ENCODE measurements around the gene C16orf86. TPM values are rescaled to one million over a fixed set of nuclear protein-coding genes. Genes with fewer than 3 reads are reported as not detected.
"Not testable (repeated sequence)": the region's sequence is repeated elsewhere in the genome, so short reads cannot be mapped to it uniquely, and the experiment has no call there.

The C16orf86 gene
- total RNA-seq, 2 donors from 2014 or later, result 1.1 to 1.4 TPM

GRCh38 chr16:67677712-67678111 lies 11.1 kb downstream of the C16orf86 start:
- H3K27ac ChIP-seq, result peak overlapping the region; percentile 66
- no peaks in the 10 kb centered on the region for H3K36me3 ChIP-seq
- no peak for DNase-seq
- H3K9ac ChIP-seq (ENCODE audit: low read depth in 2 of 2, low read length in 2 of 2), result peak overlapping the region in 1 of 2 donors; percentile 3
- peaks cover 17% of the 10 kb centered on the region for H3K4me1 ChIP-seq
- H3K9me3 ChIP-seq, result no peaks in the 10 kb centered on the region
- no peaks in the 10 kb centered on the region for H3K27me3 ChIP-seq
- no peak for TF ChIP-seq CTCF (IDR thresholded peaks at IDR 0.05)
- no peak overlapping the region for H3K4me3 ChIP-seq
- intact Hi-C loops (cut with DNase I), result loop anchor here (5.0 kb wide), 2 partner anchors 40 to 250 kb away; partner anchors contain the start of gene GFOD2

- TF ChIP-seq CTCF (IDR thresholded peaks at IDR 0.05), result no peak
- H3K36me3 ChIP-seq, result no peaks in the 10 kb centered on the region
- H3K27ac ChIP-seq, result peak overlapping the region; percentile 66
- H3K9me3 ChIP-seq, result no peaks in the 10 kb centered on the region
- DNase-seq, result peak; percentile 64
- intact Hi-C loops (cut with DNase I), result loop anchor here (5.0 kb wide), 2 partner anchors 39 to 249 kb away; partner anchors contain the start of gene GFOD2
- no peak overlapping the region for H3K4me3 ChIP-seq
- no peak overlapping the region for H3K9ac ChIP-seq (ENCODE audit: low read depth in 2 of 2, low read length in 2 of 2)
- peaks cover 9% of the 10 kb centered on the region for H3K4me1 ChIP-seq
- no peaks in the 10 kb centered on the region for H3K27me3 ChIP-seq
Observed at GRCh38 chr16:67678354-67679023, 11.9 kb downstream of the C16orf86 start.

GRCh38 chr16:67679935-67680897 lies 13.6 kb downstream of the C16orf86 start:
- H3K27me3 ChIP-seq, result no peaks in the 10 kb centered on the region
- H3K4me3 ChIP-seq, result no peak overlapping the region
- H3K36me3 ChIP-seq, result no peaks in the 10 kb centered on the region
- no peaks in the 10 kb centered on the region for H3K4me1 ChIP-seq
- no peak for TF ChIP-seq CTCF (IDR thresholded peaks at IDR 0.05)
- no peak overlapping the region for H3K27ac ChIP-seq
- intact Hi-C loops (cut with DNase I), result loop anchor here (5.0 to 10.0 kb wide), 3 partner anchors 37 to 375 kb away; partner anchors contain the start of gene GFOD2
- no peak overlapping the region for H3K9ac ChIP-seq (ENCODE audit: low read depth in 2 of 2, low read length in 2 of 2)
- H3K9me3 ChIP-seq, result no peaks in the 10 kb centered on the region
- no peak for DNase-seq

- Histone ChIP-seq H3K9me3 (no peaks in the 10 kb centered on the region), H3K36me3 (no peaks in the 10 kb centered on the region), H3K27ac (no peak overlapping the region), H3K4me3 (no peak overlapping the region), H3K27me3 (no peaks in the 10 kb centered on the region), H3K9ac (ENCODE audit: low read depth in 2 of 2, low read length in 2 of 2) (no peak overlapping the region), H3K4me1 (no peaks in the 10 kb centered on the region)
- DNase-seq, result no peak
- intact Hi-C loops (cut with DNase I), result loop anchor here (10.0 kb wide), 1 partner anchor 371 kb away; no protein-coding TSS in a partner anchor
- TF ChIP-seq CTCF (IDR thresholded peaks at IDR 0.05), result no peak
Observed at GRCh38 chr16:67683767-67684166, 17.2 kb downstream of the C16orf86 start.

GRCh38 chr16:67685388-67686112 lies 18.9 kb downstream of the C16orf86 start:
- no peak for DNase-seq
- Histone ChIP-seq H3K4me1 (no peaks in the 10 kb centered on the region), H3K9ac (ENCODE audit: low read depth in 2 of 2, low read length in 2 of 2) (no peak overlapping the region), H3K27me3 (no peaks in the 10 kb centered on the region), H3K36me3 (no peaks in the 10 kb centered on the region), H3K9me3 (no peaks in the 10 kb centered on the region), H3K27ac (no peak overlapping the region), H3K4me3 (no peak overlapping the region)
- intact Hi-C loops (cut with DNase I), result loop anchor here (10.0 kb wide), 1 partner anchor 369 kb away; no protein-coding TSS in a partner anchor
- no peak for TF ChIP-seq CTCF (IDR thresholded peaks at IDR 0.05)

- H3K4me1 ChIP-seq; intact Hi-C loops (cut with DNase I); H3K4me3 ChIP-seq; H3K36me3 ChIP-seq; DNase-seq; H3K9ac ChIP-seq (ENCODE audit: low read depth in 2 of 2, low read length in 2 of 2); H3K27me3 ChIP-seq; H3K9me3 ChIP-seq; H3K27ac ChIP-seq: not testable (repeated sequence)
Observed at GRCh38 chr16:67693517-67694285, 27.1 kb downstream of the C16orf86 start.

All from colonic mucosa (tissue), 4 donors.